ENCODE measurements around the gene PROSER1.

Gene PROSER1

DNA sequence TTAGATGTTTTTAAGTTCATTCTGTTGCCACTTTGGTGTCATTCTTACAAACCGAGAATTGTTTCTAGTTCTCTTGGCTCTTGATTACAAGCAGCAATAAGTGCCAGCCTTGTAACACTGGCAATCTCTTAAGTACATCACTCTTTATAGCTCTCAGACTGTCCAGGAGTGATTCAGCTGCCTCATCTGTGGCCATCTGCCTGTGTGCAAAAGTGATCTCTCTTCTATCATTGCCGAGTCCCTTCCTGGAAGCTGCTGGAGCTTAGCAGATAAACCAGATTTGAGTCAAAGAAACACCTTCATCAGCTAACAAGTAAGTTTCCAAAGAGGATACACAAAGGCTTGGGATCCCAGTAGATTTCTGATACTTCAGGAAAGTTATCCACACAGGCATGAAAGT is 70.4 kb downstream of the PROSER1 start:
- Histone ChIP-seq H4K91ac (ENCODE audit: low read depth, low read length, poor library complexity) (no peak overlapping the region), H3K4me2 (ENCODE audit: insufficient read depth, low read length, poor library complexity, severe bottlenecking) (no peak overlapping the region), H3K79me1 (ENCODE audit: low read depth, low read length) (no peaks in the 10 kb centered on the region), H4K8ac (ENCODE audit: low read depth, low read length) (no peak overlapping the region), H2BK5ac (ENCODE audit: low read length) (no peak overlapping the region), H2BK15ac (ENCODE audit: low read length) (no peak overlapping the region), H2AFZ (ENCODE audit: low read length) (no peak overlapping the region), H2AK5ac (ENCODE audit: low read depth, low read length) (no peak overlapping the region), H3K9me3 (replicated peaks in 1 of 2; ENCODE audit: control insufficient read depth in 2 of 2, insufficient read depth in 1 of 2, low read depth in 1 of 2, low read length in 2 of 2) (peaks cover 0 to 1% of the 10 kb centered on the region in 2 donors), H3K36me3 (replicated peaks in 1 of 2; ENCODE audit: control insufficient read depth in 2 of 2, insufficient read depth in 2 of 2, low read length in 2 of 2) (no peaks in the 10 kb centered on the region), H3K9ac (ENCODE audit: low read depth, low read length, poor library complexity) (no peak overlapping the region), H3K4me1 (ENCODE audit: control insufficient read depth in 2 of 2, insufficient read depth in 1 of 2, low read depth in 1 of 2, low read length in 2 of 2) (no peaks in the 10 kb centered on the region), H3K27ac (replicated peaks; ENCODE audit: low read length) (no peak overlapping the region), H3K23ac (ENCODE audit: low read depth, low read length, poor library complexity) (no peak overlapping the region), H3K27me3 (ENCODE audit: control insufficient read depth in 3 of 3, insufficient read depth in 3 of 3, low read depth in 1 of 3, low read length in 3 of 3) (no peaks in the 10 kb centered on the region), H2BK12ac (ENCODE audit: low read length) (no peak overlapping the region), H3K4ac (ENCODE audit: low read length) (no peak overlapping the region), H3K18ac (ENCODE audit: low read length) (no peak overlapping the region), H3K14ac (ENCODE audit: low read length) (no peak overlapping the region), H2BK120ac (ENCODE audit: low read depth, low read length) (no peak overlapping the region), H3K4me3 (ENCODE audit: low read length in 2 of 2) (no peak overlapping the region)
- no peak for DNase-seq (ENCODE audit: low spot score)
- no CpG with 5 or more reads among the region's 2 CpGs for WGBS, 2 donors (ENCODE audit: extremely low coverage in 2 of 2, insufficient read length in 2 of 2, insufficient replicate concordance in 1 of 2)

DNA sequence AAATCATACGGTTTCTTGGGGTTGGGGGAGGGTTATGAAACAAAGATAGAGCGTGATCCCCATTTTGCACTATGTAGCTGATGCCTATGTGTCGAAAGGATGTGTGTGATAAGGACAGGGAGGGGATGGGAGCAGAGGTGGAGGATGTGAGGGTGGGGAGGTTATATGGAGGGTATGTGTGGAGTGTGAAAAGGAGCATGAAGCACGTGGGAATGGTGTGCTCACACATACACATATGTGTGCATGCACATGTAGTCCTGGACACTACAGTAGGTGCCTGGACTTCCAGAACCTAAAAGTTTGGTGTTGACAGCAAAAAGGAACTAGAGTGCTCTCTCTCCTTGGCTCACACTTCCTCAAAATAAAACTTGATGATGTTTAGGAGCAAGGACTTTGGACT is 72.6 kb downstream of the PROSER1 start:
- H4K8ac ChIP-seq (ENCODE audit: low read depth, low read length), result peak overlapping the region; percentile 77
- H2BK120ac ChIP-seq (ENCODE audit: low read depth, low read length), result no peak overlapping the region
- H3K9me3 ChIP-seq (replicated peaks in 1 of 2; ENCODE audit: control insufficient read depth in 2 of 2, insufficient read depth in 1 of 2, low read depth in 1 of 2, low read length in 2 of 2), result peaks cover 2 to 3% of the 10 kb centered on the region in 2 donors
- no peak overlapping the region for H3K4me2 ChIP-seq (ENCODE audit: insufficient read depth, low read length, poor library complexity, severe bottlenecking)
- H2BK12ac ChIP-seq (ENCODE audit: low read length), result no peak overlapping the region
- DNase-seq (ENCODE audit: low spot score), result no peak
- H3K23ac ChIP-seq (ENCODE audit: low read depth, low read length, poor library complexity), result no peak overlapping the region
- no peaks in the 10 kb centered on the region for H3K4me1 ChIP-seq (ENCODE audit: control insufficient read depth in 2 of 2, insufficient read depth in 1 of 2, low read depth in 1 of 2, low read length in 2 of 2)
- no peak overlapping the region for H3K9ac ChIP-seq (ENCODE audit: low read depth, low read length, poor library complexity)
- no peak overlapping the region for H3K4ac ChIP-seq (ENCODE audit: low read length)
- H3K27ac ChIP-seq (replicated peaks; ENCODE audit: low read length), result no peak overlapping the region
- no peak overlapping the region for H3K14ac ChIP-seq (ENCODE audit: low read length)
- no peaks in the 10 kb centered on the region for H3K36me3 ChIP-seq (replicated peaks in 1 of 2; ENCODE audit: control insufficient read depth in 2 of 2, insufficient read depth in 2 of 2, low read length in 2 of 2)
- no peak overlapping the region for H4K91ac ChIP-seq (ENCODE audit: low read depth, low read length, poor library complexity)
- no peak overlapping the region for H2BK5ac ChIP-seq (ENCODE audit: low read length)
- H3K27me3 ChIP-seq (ENCODE audit: control insufficient read depth in 3 of 3, insufficient read depth in 3 of 3, low read depth in 1 of 3, low read length in 3 of 3), result no peaks in the 10 kb centered on the region
- no peak overlapping the region for H3K18ac ChIP-seq (ENCODE audit: low read length)
- H3K4me3 ChIP-seq (ENCODE audit: low read length in 2 of 2), result no peak overlapping the region
- H2AFZ ChIP-seq (ENCODE audit: low read length), result no peak overlapping the region
- no peaks in the 10 kb centered on the region for H3K79me1 ChIP-seq (ENCODE audit: low read depth, low read length)
- H2AK5ac ChIP-seq (ENCODE audit: low read depth, low read length), result no peak overlapping the region
- no peak overlapping the region for H2BK15ac ChIP-seq (ENCODE audit: low read length)
- no CpG with 5 or more reads among the region's 4 CpGs for WGBS, 2 donors (ENCODE audit: extremely low coverage in 2 of 2, insufficient read length in 2 of 2, insufficient replicate concordance in 1 of 2)

DNA sequence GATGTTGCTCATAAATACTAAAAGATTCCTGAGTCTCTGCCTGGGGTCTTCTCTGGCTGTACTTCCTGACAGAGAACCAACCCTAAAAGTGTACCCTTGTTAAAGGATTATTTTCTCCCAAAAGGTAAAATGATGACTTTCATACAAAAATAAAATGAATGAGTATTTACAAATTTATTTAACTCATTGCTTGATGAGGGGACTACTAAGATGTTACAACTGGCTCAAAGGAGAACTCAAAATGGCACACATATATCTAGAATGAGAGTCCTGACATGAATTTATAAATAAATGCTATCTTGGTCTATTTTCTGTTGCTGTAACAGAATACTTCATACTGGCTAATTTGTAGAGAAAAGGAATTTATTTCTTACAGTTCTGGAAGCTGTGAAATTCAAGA is 77.7 kb downstream of the PROSER1 start:
- Histone ChIP-seq H3K23ac (ENCODE audit: low read depth, low read length, poor library complexity) (no peak overlapping the region), H3K79me1 (ENCODE audit: low read depth, low read length) (no peaks in the 10 kb centered on the region), H2AK5ac (ENCODE audit: low read depth, low read length) (no peak overlapping the region), H3K4me3 (ENCODE audit: low read length in 2 of 2) (no peak overlapping the region), H2BK12ac (ENCODE audit: low read length) (no peak overlapping the region), H2BK120ac (ENCODE audit: low read depth, low read length) (no peak overlapping the region), H3K18ac (ENCODE audit: low read length) (no peak overlapping the region), H3K36me3 (replicated peaks in 1 of 2; ENCODE audit: control insufficient read depth in 2 of 2, insufficient read depth in 2 of 2, low read length in 2 of 2) (no peaks in the 10 kb centered on the region), H4K91ac (ENCODE audit: low read depth, low read length, poor library complexity) (no peak overlapping the region), H2BK5ac (ENCODE audit: low read length) (no peak overlapping the region), H3K9me3 (replicated peaks in 1 of 2; ENCODE audit: control insufficient read depth in 2 of 2, insufficient read depth in 1 of 2, low read depth in 1 of 2, low read length in 2 of 2) (peaks cover 2 to 4% of the 10 kb centered on the region in 2 donors), H3K9ac (ENCODE audit: low read depth, low read length, poor library complexity) (no peak overlapping the region), H4K8ac (ENCODE audit: low read depth, low read length) (no peak overlapping the region), H2BK15ac (ENCODE audit: low read length) (no peak overlapping the region), H3K14ac (ENCODE audit: low read length) (no peak overlapping the region), H3K27ac (replicated peaks; ENCODE audit: low read length) (no peak overlapping the region), H3K4me1 (ENCODE audit: control insufficient read depth in 2 of 2, insufficient read depth in 1 of 2, low read depth in 1 of 2, low read length in 2 of 2) (no peaks in the 10 kb centered on the region), H3K4me2 (ENCODE audit: insufficient read depth, low read length, poor library complexity, severe bottlenecking) (no peak overlapping the region), H2AFZ (ENCODE audit: low read length) (no peak overlapping the region), H3K27me3 (ENCODE audit: control insufficient read depth in 3 of 3, insufficient read depth in 3 of 3, low read depth in 1 of 3, low read length in 3 of 3) (no peaks in the 10 kb centered on the region), H3K4ac (ENCODE audit: low read length) (no peak overlapping the region)
- DNase-seq (ENCODE audit: low spot score), result no peak

All from neuronal stem cell (in vitro differentiated cells).